HCT116 (cell line): ENCODE results near the gene HHAT. TPM values are rescaled to one million over a fixed set of nuclear protein-coding genes. Genes with fewer than 3 reads are reported as not detected.

Experiments
- ATAC-seq: fragments of 200-7000 bp; cut with Tn5 transposase; 2 replicates; pipeline ENCODE4 v1.9.1; 2020; ENCODE audit warnings: mild to moderate bottlenecking, moderate library complexity
- BruUV-seq: library from RNA; stranded (reverse); fragments of 400-500 nt; replicated peaks from 2 replicates; lab custom pipeline; 2021; lab: Mats Ljungman, UMichigan
- CTCF ChIA-PET: fragments of 300-600 bp; sonication (Branson Sonifier 250); formaldehyde crosslinking; loops from one replicate; lab custom pipeline; 2021; ENCODE audit warnings: antibody characterized with exemption; lab: Charles Lee
- POLR2A ChIA-PET: fragments of 300-600, 350-600 bp; sonication (Branson Sonifier 250); formaldehyde crosslinking; loops from one replicate; lab custom pipeline; 2021; ENCODE audit warnings: antibody characterized with exemption; lab: Charles Lee
- RAD21 ChIA-PET, 2 experiments: fragments of 300-600 bp; sonication (Branson Sonifier 250); formaldehyde crosslinking; loops; one replicate each; lab custom pipeline; 2023; ENCODE audit warnings: low total read pairs in 2 of 2; ENCODE audit not compliant: uncharacterized antibody in 2 of 2, unreplicated experiment in 2 of 2, low non-redundant PET in 1 of 2; lab: Charles Lee
- DNase-seq: peaks from one replicate; pipeline ENCODE4 v3.0.0-alpha.2; 2010; ENCODE audit warnings: low read depth, low spot score
- H2AFZ ChIP-seq: fragments of 200-600 bp; shearing (Covaris generic), sonication (generic); 2 replicates; pipeline ENCODE4 v1.6.1; 2017; ENCODE audit warnings: low read depth, mixed run types, mixed read lengths, antibody characterized with exemption, low read length; ENCODE audit not compliant: poor library complexity, severe bottlenecking
- H3K27ac ChIP-seq: 2 replicates; pipeline ENCODE4 v1.5.1; 2012; ENCODE audit warnings: low read depth, low read length
- H3K27me3 ChIP-seq: fragments of 200-600 bp; sonication (generic); 2 replicates; pipeline ENCODE4 v1.6.1; 2016; ENCODE audit warnings: mixed run types, low read length, mixed read lengths; ENCODE audit not compliant: insufficient read depth
- H3K36me3 ChIP-seq, 2 experiments: fragments of 200-500 bp in 1 of 2; fragments of 200-600 bp in 1 of 2; sonication (Bioruptor generic) in 1 of 2; sonication (generic) in 1 of 2; 2 replicates each; pipeline versions ENCODE4 v1.5.1 to v1.6.1; 2014 to 2016; ENCODE audit warnings: low read length in 2 of 2, inconsistent platforms in 1 of 2, mixed read lengths in 1 of 2, mixed run types in 1 of 2; ENCODE audit not compliant: insufficient read depth in 2 of 2, control insufficient read depth in 1 of 2
- H3K4me1 ChIP-seq, 2 experiments: fragments of 200-600 bp in 1 of 2; sonication (generic) in 1 of 2; 2 replicates each; pipeline versions ENCODE4 v1.5.1 to v1.6.1; 2012 to 2017; ENCODE audit warnings: low read length in 2 of 2, inconsistent platforms in 1 of 2, mild to moderate bottlenecking in 1 of 2, mixed read lengths in 1 of 2, mixed run types in 1 of 2, moderate library complexity in 1 of 2; ENCODE audit not compliant: insufficient read depth in 2 of 2, control insufficient read depth in 1 of 2
- H3K4me2 ChIP-seq: fragments of 200-600 bp; sonication (generic); 2 replicates; pipeline ENCODE4 v1.6.1; 2017; ENCODE audit warnings: mixed run types, low read length, mixed read lengths
- H3K4me3 ChIP-seq, 2 experiments: fragments of 200-600 bp in 1 of 2; sonication (generic) in 1 of 2; replicated peaks in 1 of 2; 2 replicates each; pipeline ENCODE4 v1.5.1; 2011 to 2016; ENCODE audit warnings: low read length in 2 of 2, control low read depth in 1 of 2, low read depth in 1 of 2, mild to moderate bottlenecking in 1 of 2, mixed read lengths in 1 of 2, mixed run types in 1 of 2
- H3K79me2 ChIP-seq: fragments of 200-600 bp; sonication (generic); 2 replicates; pipeline ENCODE4 v1.6.1; 2017; ENCODE audit warnings: mild to moderate bottlenecking, mixed run types, low read length, moderate library complexity, mixed read lengths; ENCODE audit not compliant: insufficient read depth
- H3K9ac ChIP-seq: fragments of 200-600 bp; sonication (generic); 2 replicates; pipeline ENCODE4 v1.6.1; 2016; ENCODE audit warnings: low read length, mixed read lengths
- H3K9me2 ChIP-seq: fragments of 200-600 bp; sonication (generic), shearing (Covaris generic); 2 replicates; pipeline ENCODE4 v1.6.1; 2017; ENCODE audit warnings: mixed run types, mild to moderate bottlenecking, moderate library complexity; ENCODE audit not compliant: insufficient read depth
- H3K9me3 ChIP-seq, 2 experiments: fragments of 200-500 bp in 1 of 2; fragments of 200-600 bp in 1 of 2; sonication (Bioruptor generic) in 1 of 2; sonication (generic) in 1 of 2; 2 replicates each; pipeline ENCODE4 v1.6.1; 2014 to 2017; ENCODE audit warnings: low read length in 2 of 2, mixed read lengths in 2 of 2, inconsistent platforms in 1 of 2, low read depth in 1 of 2, mild to moderate bottlenecking in 1 of 2, mixed run types in 1 of 2, moderate library complexity in 1 of 2; ENCODE audit not compliant: control insufficient read depth in 1 of 2, insufficient read depth in 1 of 2
- H4K20me1 ChIP-seq: fragments of 200-600 bp; sonication (generic), shearing (Covaris generic); 2 replicates; pipeline ENCODE4 v1.6.1; 2017; ENCODE audit warnings: mixed run types, mild to moderate bottlenecking, moderate library complexity; ENCODE audit not compliant: insufficient read depth
- ATF3 ChIP-seq: IDR thresholded peaks from 2 replicates; pipeline ENCODE4 v1.6.1; 2012
- CTCF ChIP-seq, 3 experiments: fragments of 200-600 bp in 1 of 3; sonication (generic) in 1 of 3; IDR thresholded peaks in 2 of 3; conservative IDR thresholded peaks in 1 of 3; 2 replicates each; pipeline ENCODE4 v1.5.1; 2012 to 2017; ENCODE audit warnings: low read depth in 2 of 3, low read length in 2 of 3, antibody characterized with exemption in 1 of 3, borderline replicate concordance in 1 of 3, control low read depth in 1 of 3, mild to moderate bottlenecking in 1 of 3, mixed read lengths in 1 of 3, mixed run types in 1 of 3, moderate library complexity in 1 of 3; ENCODE audit not compliant: insufficient read depth in 1 of 3
- POLR2A ChIP-seq: IDR thresholded peaks from 2 replicates; pipeline ENCODE4 v1.7.0; 2011; ENCODE audit warnings: borderline replicate concordance; ENCODE audit not compliant: insufficient read depth, insufficient read length; ENCODE audit errors: extremely low read depth
- SP1 ChIP-seq: IDR thresholded peaks from 2 replicates; pipeline ENCODE4 v1.6.1; 2012; ENCODE audit warnings: low read depth
- ZBTB33 ChIP-seq: IDR thresholded peaks from 2 replicates; pipeline ENCODE4 v1.6.1; 2011; ENCODE audit warnings: mild to moderate bottlenecking, low read length, moderate library complexity; ENCODE audit not compliant: insufficient replicate concordance; ENCODE audit errors: extremely low read depth
- intact Hi-C: fragments of 100-400 bp; cut with micrococcal nuclease; formaldehyde crosslinking; loops from 2 replicates; pipeline ENCODE4 v1.10.0; 2022
- total RNA-seq: library from RNA; stranded (reverse); gene quantifications from one replicate; pipeline ENCODE4 v1.2.1, GENCODE V29; 2021; ENCODE audit not compliant: unreplicated experiment
- TF ChIP-seq, protein P1 (sequence below): IDR thresholded peaks from 2 replicates; pipeline ENCODE4 v1.6.1; 2012

HHAT gene
- total RNA-seq, 1 experiment from 2014 or later = 2.7 TPM

DNA sequence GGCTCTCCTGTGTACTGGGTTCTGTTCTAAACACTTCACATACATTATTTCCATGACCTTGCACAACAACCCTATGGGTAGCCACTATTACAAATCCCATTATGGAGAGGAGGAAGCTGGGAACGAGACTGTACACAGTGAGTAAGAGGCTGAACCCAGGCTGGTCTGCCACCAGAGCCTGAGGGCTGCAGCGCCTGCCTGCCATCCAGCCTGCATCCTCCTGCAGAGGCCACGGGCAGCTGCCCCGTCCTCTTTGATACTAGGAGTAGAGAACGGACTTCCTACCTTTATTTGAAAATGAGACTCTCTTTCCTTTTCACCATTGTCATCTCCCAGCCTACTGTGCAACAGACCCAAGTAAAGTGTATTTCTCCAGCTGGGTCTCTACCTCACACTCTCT lies 370.0 kb downstream of the HHAT start:
- CTCF ChIA-PET = no interaction called here
- RAD21 ChIA-PET = no interaction called here
- Histone ChIP-seq H3K27ac (no peak overlapping the region), H3K27me3 (peaks cover 35% of the 10 kb centered on the region), H3K9me2 (no peaks in the 10 kb centered on the region), H2AFZ (no peak overlapping the region), H3K79me2 (no peaks in the 10 kb centered on the region), H3K9ac (no peak overlapping the region), H3K9me3 (no peaks in the 10 kb centered on the region), H3K4me2 (no peak overlapping the region), H4K20me1 (no peaks in the 10 kb centered on the region), H3K4me3 (no peak overlapping the region), H3K4me1 (no peaks in the 10 kb centered on the region), H3K36me3 (no peaks in the 10 kb centered on the region)
- intact Hi-C loops = no loop called here
- no TSS peak for BruUV-seq
- no peak for DNase-seq
- POLR2A ChIA-PET = no interaction called here
- no peak for ATAC-seq
- TF ChIP-seq POLR2A (no peak), CTCF (IDR thresholded peaks at IDR 0.05 in 2 of 3, conservative IDR thresholded peaks at IDR 0.05 in 1 of 3; ENCODE audit: borderline replicate concordance in 1 of 3, insufficient read depth in 1 of 3, low read depth in 2 of 3, low read length in 2 of 3) (no peak), ATF3 (no peak), ZBTB33 (no peak), SP1 (no peak)
- TF ChIP-seq, protein P1, sequence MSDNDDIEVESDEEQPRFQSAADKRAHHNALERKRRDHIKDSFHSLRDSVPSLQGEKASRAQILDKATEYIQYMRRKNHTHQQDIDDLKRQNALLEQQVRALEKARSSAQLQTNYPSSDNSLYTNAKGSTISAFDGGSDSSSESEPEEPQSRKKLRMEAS = no peak
